OCI-LY1 (cell line): ENCODE data around the gene PPP1R14B.

Source experiments
- CTCF ChIP-seq: fragments of 200-600 bp; sonication (generic), shearing (Covaris generic); IDR thresholded peaks from 2 replicates; pipeline ENCODE4 v1.5.1; 2017; ENCODE audit warnings: mild to moderate bottlenecking, antibody characterized with exemption, low read length, moderate library complexity, mixed read lengths
- EZH2 ChIP-seq: fragments of 200-600 bp; sonication (generic), shearing (Covaris generic); IDR thresholded peaks from 2 replicates; pipeline ENCODE4 v1.8.0; 2017; ENCODE audit warnings: borderline replicate concordance, mixed run types, mild to moderate bottlenecking, antibody characterized with exemption, low read length, moderate library complexity, mixed read lengths

GRCh38 chr11:64208086-64208795, 38.5 kb downstream of the PPP1R14B start:
- TF ChIP-seq CTCF (no peak), EZH2 (no peak)
